ENCODE data around the gene FRMPD4. TPM values are rescaled to one million over a fixed set of nuclear protein-coding genes. Genes with fewer than 3 reads are reported as not detected.
"Not testable (repeated sequence)": the region's sequence is repeated elsewhere in the genome, so short reads cannot be mapped to it uniquely, and the experiment has no call there.

FRMPD4 gene
- total and polyA plus RNA-seq, 9 donors, result 0.01 to 0.20 (median 0.05) TPM; not detected in 6

DNA sequence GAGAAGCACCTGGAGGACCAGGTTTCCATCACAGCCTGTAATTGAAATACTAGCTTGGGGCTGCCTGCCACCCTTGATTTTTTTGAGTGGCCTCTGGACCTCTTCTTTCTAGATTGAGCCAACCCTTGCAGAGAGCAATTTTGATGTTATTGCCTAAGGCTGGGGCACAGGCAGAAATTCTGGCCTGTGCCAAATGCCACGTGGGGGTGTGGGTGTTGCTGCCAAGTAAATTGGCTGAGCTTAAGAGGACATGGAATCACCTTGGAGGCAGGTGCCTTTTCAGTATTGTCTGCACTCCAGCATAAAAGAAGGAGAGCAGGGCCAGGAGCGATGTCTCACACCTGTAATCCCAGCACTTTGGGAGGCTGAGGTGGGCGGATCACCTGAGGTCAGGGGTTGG is 366.9 kb downstream of the FRMPD4 start:
- intact Hi-C loops (cut with DNase I), result no loop called here
- Histone ChIP-seq H3K27me3 (no peaks in the 10 kb centered on the region), H3K27ac (no peak overlapping the region), H3K4me3 (no peak overlapping the region), H3K4me1 (ENCODE audit: insufficient read depth) (no peaks in the 10 kb centered on the region), H3K36me3 (no peaks in the 10 kb centered on the region), H3K9me3 (no peaks in the 10 kb centered on the region)
- TF ChIP-seq, protein P1, sequence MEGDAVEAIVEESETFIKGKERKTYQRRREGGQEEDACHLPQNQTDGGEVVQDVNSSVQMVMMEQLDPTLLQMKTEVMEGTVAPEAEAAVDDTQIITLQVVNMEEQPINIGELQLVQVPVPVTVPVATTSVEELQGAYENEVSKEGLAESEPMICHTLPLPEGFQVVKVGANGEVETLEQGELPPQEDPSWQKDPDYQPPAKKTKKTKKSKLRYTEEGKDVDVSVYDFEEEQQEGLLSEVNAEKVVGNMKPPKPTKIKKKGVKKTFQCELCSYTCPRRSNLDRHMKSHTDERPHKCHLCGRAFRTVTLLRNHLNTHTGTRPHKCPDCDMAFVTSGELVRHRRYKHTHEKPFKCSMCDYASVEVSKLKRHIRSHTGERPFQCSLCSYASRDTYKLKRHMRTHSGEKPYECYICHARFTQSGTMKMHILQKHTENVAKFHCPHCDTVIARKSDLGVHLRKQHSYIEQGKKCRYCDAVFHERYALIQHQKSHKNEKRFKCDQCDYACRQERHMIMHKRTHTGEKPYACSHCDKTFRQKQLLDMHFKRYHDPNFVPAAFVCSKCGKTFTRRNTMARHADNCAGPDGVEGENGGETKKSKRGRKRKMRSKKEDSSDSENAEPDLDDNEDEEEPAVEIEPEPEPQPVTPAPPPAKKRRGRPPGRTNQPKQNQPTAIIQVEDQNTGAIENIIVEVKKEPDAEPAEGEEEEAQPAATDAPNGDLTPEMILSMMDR (IDR thresholded peaks at IDR 0.05), result no peak
- TF ChIP-seq EP300 (IDR thresholded peaks at IDR 0.05), result no peak
- no peak for TF ChIP-seq POLR2A (IDR thresholded peaks at IDR 0.05)
- DNase-seq, result no peak
- 61 to 77% (median 71%) methylated on average over 3 of the region's 3 CpGs for WGBS, 3 donors

DNA sequence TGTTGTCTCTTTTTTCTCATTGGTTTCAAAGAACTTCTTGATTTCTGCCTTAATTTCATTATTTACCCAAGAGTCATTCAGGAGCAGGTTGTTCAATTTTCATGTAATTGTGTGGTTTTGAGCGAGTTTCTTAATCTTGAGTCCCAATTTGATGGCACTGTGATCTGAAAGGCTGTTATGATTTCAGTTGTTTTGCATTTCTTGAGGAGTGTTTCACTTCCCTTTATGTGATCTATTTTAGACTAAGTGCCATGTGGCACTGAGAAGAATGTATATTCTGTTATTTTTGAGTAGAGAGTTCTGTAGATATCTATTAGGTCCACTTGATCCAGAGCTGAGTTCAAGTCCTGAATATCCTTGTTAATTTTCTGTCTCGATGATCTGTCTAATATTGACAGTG is 377.1 kb downstream of the FRMPD4 start:
- H3K36me3 ChIP-seq; H3K4me3 ChIP-seq; H3K27me3 ChIP-seq; H3K4me1 ChIP-seq (ENCODE audit: insufficient read depth); DNase-seq; intact Hi-C loops (cut with DNase I); H3K9me3 ChIP-seq; H3K27ac ChIP-seq: not testable (repeated sequence)
- WGBS, 3 donors, result 66 to 80% (median 79%) methylated on average over 2 of the region's 2 CpGs

DNA sequence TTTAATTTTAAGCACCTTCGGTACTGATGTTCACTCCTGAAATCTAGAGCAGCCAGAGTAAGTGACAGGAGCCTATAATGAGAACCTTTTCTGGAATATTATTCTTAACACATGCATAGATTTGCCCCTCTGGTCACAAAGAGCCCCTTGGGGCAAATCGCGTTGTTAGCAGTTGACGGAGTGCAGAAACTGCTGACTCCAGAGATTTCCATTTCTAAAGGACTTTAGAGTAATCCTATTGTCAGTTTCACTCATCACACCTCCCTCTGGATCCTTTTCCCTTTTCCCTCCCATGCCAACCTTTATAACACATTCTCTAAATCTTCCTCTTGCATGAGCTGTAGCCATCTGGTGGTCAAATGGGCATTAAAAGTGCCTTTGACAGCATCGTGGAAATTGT is 388.0 kb downstream of the FRMPD4 start:
- 57 to 62% (median 59%) methylated on average over 5 of the region's 5 CpGs for WGBS, 3 donors
- DNase-seq, result no peak
- H3K27ac ChIP-seq, result no peak overlapping the region
- H3K9me3 ChIP-seq, result no peaks in the 10 kb centered on the region
- no peaks in the 10 kb centered on the region for H3K36me3 ChIP-seq
- no peaks in the 10 kb centered on the region for H3K4me1 ChIP-seq (ENCODE audit: insufficient read depth)
- no peak for TF ChIP-seq POLR2A (IDR thresholded peaks at IDR 0.05)
- no peaks in the 10 kb centered on the region for H3K27me3 ChIP-seq
- no peak overlapping the region for H3K4me3 ChIP-seq
- intact Hi-C loops (cut with DNase I), result no loop called here

DNA sequence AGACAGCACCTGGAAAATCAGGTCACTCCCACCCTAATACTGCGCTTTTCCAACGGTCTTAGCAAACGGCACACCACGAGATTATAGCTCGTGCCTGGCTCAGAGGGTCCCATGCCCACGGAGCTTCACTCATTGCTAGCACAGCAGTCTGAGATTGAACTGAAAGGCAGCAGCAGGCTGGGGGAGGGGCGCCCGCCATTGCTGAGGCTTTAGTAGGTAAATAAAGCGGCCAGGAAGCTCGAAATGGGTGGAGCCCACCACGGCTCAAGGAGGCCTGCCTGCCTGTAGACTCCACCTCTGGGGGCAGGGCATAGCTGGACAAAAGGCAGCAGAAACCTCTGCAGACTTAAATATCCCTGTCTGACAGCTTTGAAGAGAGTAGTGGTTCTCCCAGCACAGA is 399.8 kb downstream of the FRMPD4 start:
- H3K27ac ChIP-seq; H3K9me3 ChIP-seq; H3K4me3 ChIP-seq; H3K4me1 ChIP-seq (ENCODE audit: insufficient read depth); H3K36me3 ChIP-seq; H3K27me3 ChIP-seq; DNase-seq: not testable (repeated sequence)
- intact Hi-C loops (cut with DNase I), result loop anchor here in 1 of 4 donors (10.0 kb wide), 1 partner anchor 1577 kb away; no protein-coding TSS in a partner anchor
- 73 to 75% (median 73%) methylated on average over 10 to 11 of the region's 11 CpGs for WGBS, 3 donors

DNA sequence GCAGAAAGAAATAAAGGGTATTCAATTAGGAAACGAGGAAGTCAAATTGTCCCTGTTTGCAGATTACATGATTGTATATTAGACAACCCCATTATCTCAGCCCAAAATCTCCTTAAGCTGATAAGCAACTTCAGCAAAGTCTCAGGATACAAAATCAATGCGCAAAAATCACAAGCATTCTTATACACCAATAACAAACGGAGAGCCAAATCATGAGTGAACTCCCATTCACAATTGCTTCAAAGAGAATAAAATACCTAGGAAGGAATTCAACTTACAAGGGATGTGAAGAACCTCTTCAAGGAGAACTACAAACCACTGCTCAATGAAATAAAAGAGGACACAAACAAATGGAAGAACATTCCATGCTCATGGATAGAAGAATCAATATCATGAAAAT is 404.0 kb downstream of the FRMPD4 start:
- DNase-seq; H3K4me3 ChIP-seq; H3K27ac ChIP-seq; H3K4me1 ChIP-seq (ENCODE audit: insufficient read depth); intact Hi-C loops (cut with DNase I); H3K9me3 ChIP-seq; H3K36me3 ChIP-seq; H3K27me3 ChIP-seq: not testable (repeated sequence)
- WGBS, 3 donors, result 66 to 73% (median 70%) methylated on average over 3 of the region's 3 CpGs

DNA sequence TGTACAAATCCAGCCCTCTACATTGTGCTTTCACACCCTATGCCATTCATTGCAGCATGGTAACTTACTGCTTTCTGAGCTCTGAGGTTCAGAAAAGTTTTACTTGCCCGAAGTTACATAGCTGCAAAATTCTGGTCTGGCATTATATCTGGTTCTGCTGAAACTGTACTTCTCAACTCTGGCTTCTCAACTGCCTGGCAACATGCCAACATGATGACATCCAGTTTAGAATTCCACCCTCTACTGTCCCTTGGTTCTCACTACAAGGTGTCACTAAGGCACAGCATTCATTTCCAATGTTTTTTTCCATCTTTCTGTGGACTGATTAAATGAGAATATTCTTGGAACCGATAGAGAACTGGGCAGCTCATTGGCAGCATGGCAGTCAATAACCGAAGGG is 410.1 kb downstream of the FRMPD4 start:
- WGBS, 3 donors, result 73 to 83% (median 76%) methylated on average over 3 of the region's 3 CpGs
- Histone ChIP-seq H3K27me3 (no peaks in the 10 kb centered on the region), H3K4me1 (ENCODE audit: insufficient read depth) (no peaks in the 10 kb centered on the region), H3K36me3 (no peaks in the 10 kb centered on the region), H3K27ac (no peak overlapping the region), H3K9me3 (no peaks in the 10 kb centered on the region), H3K4me3 (no peak overlapping the region)
- intact Hi-C loops (cut with DNase I), result no loop called here
- TF ChIP-seq EP300 (IDR thresholded peaks at IDR 0.05) (no peak), POLR2A (IDR thresholded peaks at IDR 0.05) (no peak)
- TF ChIP-seq, protein P1 (IDR thresholded peaks at IDR 0.05), result no peak
- DNase-seq, result no peak

DNA sequence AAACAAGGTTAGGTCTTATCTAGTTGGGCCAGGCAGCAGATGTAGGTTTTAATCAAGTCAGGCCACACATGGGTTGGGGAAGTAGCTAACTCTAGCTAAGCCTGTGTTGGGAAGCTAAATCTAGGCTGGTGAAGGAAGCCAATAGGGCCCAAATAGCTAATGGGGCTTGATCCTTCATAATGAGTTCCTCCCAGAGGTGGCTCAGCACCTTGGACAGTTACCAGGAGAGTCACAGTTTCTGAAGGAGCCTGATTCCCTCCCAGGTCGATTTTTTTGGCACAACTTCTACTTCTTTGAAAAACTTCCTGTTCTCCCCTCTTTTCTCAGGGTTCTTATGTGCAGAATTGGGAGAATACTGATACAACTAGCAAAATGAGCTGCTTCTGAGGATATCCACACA is 410.5 kb downstream of the FRMPD4 start:
- no peak for DNase-seq
- TF ChIP-seq EP300 (IDR thresholded peaks at IDR 0.05) (no peak), POLR2A (IDR thresholded peaks at IDR 0.05) (no peak)
- TF ChIP-seq, protein P1 (IDR thresholded peaks at IDR 0.05), result no peak

More for the DNA sequence above, 410.5 kb downstream of the FRMPD4 start:
- Histone ChIP-seq H3K27me3 (no peaks in the 10 kb centered on the region), H3K4me1 (ENCODE audit: insufficient read depth) (no peaks in the 10 kb centered on the region), H3K4me3 (no peak overlapping the region), H3K27ac (no peak overlapping the region), H3K36me3 (no peaks in the 10 kb centered on the region), H3K9me3 (no peaks in the 10 kb centered on the region)
- 2 to 4% (median 3%) methylated on average over 1 of the region's 1 CpG for WGBS, 3 donors
- intact Hi-C loops (cut with DNase I), result no loop called here
